Measurements from ENCODE around the gene FNBP1.

FNBP1 gene

GRCh38 chr9:129845373-129845772 lies 197.6 kb downstream of the FNBP1 start:
- H3K27ac ChIP-seq: no peak overlapping the region
- TF ChIP-seq, protein P1, sequence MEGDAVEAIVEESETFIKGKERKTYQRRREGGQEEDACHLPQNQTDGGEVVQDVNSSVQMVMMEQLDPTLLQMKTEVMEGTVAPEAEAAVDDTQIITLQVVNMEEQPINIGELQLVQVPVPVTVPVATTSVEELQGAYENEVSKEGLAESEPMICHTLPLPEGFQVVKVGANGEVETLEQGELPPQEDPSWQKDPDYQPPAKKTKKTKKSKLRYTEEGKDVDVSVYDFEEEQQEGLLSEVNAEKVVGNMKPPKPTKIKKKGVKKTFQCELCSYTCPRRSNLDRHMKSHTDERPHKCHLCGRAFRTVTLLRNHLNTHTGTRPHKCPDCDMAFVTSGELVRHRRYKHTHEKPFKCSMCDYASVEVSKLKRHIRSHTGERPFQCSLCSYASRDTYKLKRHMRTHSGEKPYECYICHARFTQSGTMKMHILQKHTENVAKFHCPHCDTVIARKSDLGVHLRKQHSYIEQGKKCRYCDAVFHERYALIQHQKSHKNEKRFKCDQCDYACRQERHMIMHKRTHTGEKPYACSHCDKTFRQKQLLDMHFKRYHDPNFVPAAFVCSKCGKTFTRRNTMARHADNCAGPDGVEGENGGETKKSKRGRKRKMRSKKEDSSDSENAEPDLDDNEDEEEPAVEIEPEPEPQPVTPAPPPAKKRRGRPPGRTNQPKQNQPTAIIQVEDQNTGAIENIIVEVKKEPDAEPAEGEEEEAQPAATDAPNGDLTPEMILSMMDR (conservative IDR thresholded peaks at IDR 0.05): no peak

DNA sequence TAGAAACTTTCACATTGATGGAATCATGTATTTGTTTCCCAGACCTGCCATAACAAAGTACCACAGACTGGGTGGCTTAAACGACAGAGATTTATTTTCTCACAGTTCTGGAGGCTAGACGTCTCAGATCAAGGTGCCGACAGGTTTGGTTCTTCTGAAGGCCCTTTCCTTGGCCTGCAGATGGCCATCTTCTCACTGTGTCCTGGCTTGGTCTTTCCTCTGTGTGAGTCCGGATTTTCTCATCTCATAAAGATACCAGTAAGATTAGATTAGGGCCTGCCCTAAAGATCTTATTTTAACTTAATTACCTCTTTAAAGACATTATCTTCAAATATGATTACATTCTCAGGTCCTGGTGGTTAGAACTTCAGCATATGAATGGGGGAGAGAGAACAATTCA lies 201.9 kb downstream of the FNBP1 start:
- H3K27ac ChIP-seq: peak overlapping the region; percentile 53
- TF ChIP-seq, protein P1 (conservative IDR thresholded peaks at IDR 0.05): no peak; the same call in 1 of the 2 replicates

DNA sequence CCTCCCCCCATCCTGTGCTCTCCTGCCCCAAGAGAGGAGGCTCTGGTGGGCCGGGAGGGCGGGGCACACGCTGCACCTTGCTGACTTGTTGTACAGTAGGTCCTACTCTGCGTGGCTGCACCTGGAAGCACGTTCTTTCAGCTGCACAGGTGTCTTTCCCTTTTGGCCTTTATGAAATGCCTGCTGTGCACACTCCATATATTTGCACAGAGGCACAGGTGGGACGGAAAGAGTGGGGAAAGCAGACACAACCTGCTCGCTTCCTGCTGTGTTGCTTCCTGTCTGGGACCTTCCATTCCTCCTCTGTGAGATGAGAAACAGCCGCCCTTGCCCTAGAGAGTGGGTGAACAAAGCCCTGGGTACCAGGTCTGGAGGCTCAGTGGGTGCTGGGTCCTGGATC lies 203.0 kb downstream of the FNBP1 start:
- peak overlapping the region; percentile 53 for H3K27ac ChIP-seq
- TF ChIP-seq, protein P1 (conservative IDR thresholded peaks at IDR 0.05): no peak

DNA sequence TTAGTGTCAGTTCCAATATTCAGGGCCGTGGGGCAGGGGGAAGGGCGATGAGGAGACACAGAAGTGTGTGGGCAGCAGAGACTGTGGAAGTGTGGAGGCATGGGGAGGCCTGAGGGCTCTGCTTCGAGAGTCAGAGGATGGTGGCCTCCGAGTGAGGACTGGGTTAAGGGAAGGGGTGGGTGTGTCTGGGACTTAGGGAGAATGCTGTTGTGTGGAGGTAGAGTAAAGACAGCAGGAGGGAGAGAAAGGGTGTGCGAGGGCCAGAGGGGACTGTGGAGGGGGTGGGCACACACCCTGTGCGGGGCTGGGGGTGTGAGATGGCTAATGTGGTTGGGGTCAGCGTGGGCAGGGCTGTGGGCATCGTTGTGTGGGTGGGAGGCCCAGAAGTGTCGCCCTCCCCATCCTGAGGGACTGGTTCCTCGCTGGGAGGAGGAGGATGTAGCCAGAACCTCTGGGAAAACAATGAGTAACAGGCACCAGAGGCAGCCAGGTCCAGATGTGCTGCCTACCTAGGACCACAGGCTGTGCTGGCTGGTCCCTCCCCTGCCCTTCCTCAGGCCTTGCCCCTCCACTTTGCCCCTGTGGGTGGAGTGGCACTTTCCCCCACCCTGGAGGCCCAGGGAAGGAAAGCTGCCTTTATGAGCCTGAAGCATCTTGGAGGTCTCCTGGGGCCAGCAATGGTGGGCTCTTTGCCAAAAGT lies 203.5 kb downstream of the FNBP1 start:
- TF ChIP-seq, protein P1 (conservative IDR thresholded peaks at IDR 0.05): no peak
- peak overlapping the region; percentile 53 for H3K27ac ChIP-seq

DNA sequence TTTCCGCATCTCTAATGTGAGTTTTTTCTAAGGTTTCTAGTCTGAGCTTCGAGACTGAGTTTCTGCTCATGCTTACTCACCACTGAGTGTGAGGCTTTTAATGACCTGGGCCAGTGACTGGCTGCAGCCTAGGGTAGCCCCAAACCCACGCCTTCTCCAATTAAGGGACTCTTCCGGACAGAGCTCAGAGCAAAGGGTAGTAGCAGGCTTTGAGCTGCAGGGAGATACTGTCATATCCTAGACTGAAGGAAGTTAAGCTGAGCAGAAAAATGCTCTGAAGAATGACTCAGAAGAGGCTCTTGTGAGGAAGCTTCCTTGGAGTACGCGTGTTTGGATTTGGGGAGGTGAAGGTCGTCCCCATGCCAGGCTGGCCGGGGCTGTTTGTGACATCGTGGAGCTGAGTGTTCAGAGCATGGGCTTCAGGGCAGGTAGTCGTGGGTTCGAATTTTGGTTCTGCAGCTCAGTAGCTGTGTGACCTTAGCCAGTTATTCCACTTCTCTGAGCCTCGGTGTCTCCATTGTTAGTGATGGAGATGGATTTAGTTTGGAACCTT lies 204.2 kb downstream of the FNBP1 start:
- TF ChIP-seq, protein P1 (conservative IDR thresholded peaks at IDR 0.05): no peak
- peak overlapping the region; percentile 53 for H3K27ac ChIP-seq

Measured in VCaP (cell line).